CD4-positive, alpha-beta T cell treated with Interferon alpha-2 for 1 hour (primary cell): ENCODE results near the gene RASGRP3.

Source experiments
- DNase-seq, 2 donors: peaks; one replicate each; pipeline ENCODE4 v3.0.0-alpha.2; 2020 to 2022

Gene RASGRP3

DNA sequence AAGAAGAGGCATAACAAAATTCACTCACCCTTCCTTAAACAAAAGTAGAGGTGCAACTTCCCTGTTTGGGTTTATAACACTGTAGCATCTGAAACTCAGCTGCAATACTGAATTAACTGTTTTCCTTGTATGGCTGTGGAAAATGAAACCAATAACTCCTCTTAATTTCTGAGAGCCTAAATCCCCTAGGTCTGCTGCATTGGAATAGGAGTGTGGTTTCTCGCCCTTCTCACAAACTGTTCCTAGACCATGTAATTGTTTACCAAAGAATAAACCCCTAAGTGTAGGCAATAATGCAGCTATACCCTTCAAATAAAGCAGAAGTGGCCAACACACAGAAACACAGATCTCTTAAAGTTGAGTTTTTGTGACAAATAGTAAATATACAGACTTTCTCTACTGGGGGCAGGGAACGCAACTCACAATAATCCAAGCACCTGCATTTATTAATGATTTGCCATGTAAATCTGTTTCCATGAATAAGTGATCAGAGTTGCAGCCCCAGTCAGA lies 52.0 kb downstream of the RASGRP3 start:
- no peak for DNase-seq

DNA sequence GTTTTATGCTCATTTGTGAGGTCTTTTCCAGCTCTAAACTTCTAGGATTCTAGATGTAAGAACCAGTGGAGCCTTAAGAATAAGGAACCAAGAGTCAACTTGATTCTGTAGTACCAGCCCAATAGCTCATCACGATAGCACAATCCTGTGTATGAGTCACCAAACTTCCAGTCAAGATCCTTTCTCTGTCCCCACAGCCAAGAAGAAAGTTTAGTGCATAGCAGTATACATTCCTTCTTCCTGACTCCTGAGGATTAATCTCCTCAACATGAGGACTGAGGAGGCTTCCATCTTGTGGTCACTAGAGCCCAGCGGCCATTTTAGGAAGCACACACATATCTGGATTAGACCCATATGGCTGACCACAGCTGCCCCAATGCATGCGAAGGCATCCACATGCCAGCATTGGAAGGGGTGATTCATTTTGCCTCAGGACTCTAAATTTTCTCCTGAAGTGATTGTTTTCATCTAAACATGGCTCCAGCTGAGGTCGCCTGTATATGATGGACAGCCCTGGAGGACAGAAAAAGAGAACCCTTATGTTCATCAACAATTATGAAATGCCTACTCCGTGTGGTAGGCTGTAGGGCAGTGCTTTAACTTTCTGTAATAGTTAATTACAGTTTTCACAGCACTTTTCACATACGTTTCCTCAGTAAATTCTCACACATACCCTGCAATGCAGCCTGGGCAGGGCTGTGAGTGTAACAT lies 53.5 kb downstream of the RASGRP3 start:
- no peak for DNase-seq

DNA sequence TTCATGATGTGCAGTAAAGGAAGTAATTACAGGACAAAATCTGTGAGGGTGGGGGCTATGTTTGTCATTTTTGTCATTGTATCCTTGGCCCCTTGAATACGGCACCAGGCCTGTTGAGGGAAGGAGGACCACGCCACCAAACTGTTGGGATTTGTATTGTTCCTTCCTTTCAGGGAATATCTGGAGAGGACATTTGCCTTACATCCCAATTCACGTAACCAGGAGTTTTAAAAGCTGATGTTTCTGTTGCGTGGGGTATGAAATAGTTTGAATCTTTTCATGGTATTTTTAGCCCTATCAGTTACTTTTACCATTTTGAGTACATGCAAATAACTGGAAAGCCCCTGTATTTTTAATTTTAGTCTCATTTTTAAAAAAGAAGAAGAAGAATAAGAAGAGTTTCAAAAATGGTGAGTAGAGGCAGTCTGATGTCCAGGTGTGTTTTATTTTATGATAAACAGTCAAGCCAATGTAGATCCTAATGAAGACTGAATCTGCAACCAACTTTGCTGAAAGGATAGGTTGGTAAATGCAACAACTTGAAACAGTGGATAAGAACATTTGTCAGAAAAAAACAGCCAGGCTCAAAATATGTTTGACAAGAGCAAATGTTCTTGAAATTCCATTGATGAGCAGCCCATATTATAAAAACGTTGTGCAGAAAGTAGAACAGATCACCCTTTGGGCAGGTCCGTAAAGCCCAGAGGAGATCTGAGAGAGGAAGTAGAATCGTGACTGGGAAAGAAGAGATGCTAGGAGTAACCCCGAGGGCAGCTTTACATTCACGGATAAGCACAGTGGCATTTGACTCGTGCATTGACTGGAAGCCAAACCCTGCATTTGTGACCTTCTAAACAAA lies 54.5 kb downstream of the RASGRP3 start:
- DNase-seq, result no peak

DNA sequence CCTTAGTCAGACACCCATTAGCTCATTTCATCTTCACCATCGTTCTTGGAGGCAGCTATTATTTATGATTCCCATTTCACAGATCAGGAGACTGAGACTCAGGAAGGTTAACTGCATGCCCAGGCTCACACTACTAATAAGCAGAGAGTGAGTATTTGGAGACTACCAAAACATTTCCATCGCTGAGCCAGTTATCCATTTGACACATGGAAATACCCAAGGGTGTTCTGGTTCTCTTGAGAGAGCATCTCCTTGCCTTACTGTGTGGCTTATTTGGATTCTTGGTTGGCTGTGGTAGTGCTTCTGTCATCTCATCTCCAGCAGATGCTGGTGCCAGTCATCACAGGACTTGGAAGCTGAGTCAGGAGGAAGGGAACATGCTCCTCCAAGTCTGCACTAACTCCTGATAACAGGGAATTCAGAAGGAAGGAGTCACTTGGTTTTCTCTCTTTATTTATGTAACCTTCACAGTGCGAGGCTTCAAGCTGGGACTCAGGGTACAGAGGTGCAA lies 55.2 kb downstream of the RASGRP3 start:
- no peak for DNase-seq

DNA sequence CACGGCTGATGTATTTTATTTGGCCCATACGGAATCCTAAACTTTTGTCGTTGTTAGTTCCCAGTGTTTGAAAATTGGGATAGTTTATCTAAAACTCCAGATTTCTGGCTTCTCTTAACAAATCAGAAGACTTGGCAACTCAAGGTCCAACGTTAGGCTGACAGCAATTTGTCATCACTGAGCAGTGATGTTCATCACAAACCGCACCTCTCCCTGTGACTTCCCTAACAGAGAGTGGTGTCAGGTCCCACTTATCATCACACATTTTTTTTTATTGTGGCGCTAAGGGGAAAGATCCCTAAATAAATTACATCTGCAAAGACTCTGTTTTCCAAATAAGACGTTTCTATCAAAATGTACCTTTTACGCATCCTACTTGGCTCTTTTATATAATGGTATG lies 55.7 kb downstream of the RASGRP3 start:
- DNase-seq, result no peak

DNA sequence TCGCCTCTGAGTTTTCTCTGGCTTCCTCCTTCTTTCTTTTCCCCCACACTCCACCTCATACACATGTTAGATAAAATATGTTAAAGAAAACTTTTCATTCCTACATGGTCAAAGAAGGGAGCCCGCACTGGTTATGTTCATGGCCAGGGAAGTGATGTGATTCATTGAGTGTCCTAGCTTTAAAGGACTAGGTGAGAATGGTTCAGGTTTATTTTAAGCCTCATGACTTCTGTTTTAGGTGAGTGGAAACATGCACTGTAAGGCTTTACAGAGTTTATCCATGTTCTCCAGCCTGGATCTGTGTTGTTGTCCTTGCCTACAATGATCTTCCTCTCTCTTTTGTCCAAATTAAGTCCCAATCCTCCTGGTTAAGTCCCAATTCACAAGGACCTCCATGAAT lies 56.5 kb downstream of the RASGRP3 start:
- DNase-seq, result no peak

DNA sequence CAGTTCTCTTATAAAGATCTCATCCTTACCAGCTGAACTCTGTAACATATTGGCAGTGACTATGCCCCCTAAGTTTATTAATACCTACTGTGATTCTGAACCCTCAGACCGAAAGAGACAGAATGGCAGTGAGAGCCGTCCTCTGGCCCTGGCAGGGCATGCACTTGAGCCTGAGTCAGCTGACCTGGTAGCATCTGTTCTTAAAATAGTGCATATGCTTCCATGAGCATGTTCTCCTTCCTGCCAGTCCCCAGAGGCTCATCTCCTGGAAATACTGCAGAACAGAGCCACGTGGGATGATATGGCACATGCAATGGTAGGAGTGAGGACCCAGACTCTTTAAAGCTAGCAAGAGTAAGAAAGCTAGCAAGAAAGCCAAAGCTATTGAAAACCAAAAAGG lies 59.0 kb downstream of the RASGRP3 start:
- DNase-seq, result no peak

DNA sequence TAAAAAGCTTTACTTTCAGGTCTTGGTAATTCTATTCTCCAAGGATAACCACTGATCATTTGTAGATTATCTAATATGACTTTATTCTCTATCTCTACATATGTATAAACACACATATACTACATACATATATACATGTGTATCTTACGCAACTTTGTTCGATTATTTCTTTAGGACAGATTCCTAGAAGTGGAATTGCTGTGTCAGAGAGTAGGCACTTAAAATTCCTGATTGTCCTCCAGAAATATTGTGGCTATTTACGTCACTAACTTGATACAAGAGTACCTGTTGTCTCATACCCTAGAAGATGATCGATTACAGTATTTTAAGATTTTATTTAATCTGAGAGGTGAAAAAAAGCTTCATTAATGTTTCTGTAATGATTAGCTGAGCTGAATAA lies 64.8 kb downstream of the RASGRP3 start:
- no peak for DNase-seq

DNA sequence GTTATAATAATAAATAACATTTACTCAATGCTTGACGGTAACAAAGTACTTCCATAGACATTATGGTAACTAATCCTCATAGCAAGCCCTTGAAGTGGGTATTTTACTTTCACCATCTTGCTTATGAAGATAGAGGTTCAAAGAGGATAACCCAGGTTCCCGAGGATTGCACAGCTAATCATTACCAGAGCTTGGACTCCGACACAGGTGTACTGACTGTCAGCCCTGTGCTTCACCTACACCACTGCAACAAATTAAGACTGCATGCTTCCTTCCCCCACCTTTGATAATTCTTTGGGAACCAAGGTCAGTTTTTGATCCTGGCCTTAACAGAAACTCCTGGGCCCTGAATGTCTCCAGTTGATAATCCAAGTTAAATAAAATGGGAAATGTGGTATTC lies 73.8 kb downstream of the RASGRP3 start:
- no peak for DNase-seq

DNA sequence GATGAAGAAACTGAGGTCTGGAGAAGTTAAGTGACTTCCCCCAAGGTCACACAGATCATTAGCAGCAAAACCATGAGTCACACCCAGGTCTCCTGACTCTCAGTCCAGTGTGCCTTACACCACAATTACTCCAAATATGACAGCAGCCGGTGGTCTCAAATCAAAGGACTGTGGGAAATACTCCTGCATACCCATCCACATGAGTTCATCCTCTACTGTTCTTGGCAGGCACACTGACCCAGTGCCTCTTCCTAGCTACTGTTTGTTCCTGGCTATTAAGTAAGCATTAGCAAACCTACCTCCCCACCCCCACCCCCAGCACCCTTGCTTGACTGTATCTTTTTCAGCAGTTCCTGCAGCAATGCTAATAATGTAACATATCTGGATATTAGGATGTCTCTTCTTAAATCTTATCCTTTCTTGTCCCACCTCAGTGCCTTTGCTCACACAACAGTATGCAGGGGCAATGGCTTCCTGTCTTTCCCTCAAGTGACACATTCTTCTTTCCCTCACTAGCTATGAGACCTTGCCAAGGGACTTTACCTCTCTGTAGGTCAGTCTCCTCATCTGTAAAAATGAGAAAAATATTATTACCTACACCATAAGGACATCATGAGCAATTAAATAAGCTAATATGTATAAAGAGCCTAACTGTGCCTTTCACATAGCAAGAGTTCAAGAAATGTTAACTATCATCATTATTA lies 76.5 kb downstream of the RASGRP3 start:
- no peak for DNase-seq

DNA sequence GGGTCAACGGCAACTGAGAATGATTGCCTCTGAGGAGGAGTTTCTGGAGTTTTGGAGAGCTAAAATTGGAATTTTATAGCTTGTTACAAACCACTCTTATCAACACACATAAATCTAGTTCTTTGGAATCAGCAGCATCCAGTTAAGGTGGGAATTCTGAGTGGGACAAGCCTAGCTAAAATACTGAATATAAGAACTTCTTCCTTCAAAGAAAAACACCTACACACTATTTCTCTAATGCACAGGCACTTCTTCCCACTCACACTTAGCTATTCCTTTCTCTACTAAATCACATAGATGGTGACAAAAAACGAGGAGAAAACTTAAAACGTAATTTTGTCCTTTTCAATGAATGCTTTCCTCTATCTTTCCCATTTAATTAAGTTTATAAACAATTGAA lies 79.2 kb downstream of the RASGRP3 start:
- no peak for DNase-seq

DNA sequence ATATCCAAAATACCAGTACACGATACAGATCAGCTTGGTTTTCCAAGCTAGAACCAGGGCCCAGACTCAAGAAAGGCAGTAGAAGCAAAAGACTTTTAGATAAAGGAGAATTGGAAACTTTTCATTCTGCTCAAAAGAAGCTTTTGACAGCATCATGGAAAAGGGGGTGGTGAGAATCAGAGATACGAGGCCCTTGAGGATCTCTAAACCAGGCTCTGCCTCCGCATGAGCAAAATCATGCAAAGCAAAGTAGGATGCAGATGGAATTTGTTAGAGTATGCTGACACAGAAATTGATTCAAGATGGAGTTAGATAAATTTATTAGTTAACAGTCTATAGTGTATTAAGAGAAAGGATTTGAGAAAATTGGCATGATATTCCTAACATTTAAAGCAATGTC lies 82.9 kb downstream of the RASGRP3 start:
- DNase-seq, result no peak

DNA sequence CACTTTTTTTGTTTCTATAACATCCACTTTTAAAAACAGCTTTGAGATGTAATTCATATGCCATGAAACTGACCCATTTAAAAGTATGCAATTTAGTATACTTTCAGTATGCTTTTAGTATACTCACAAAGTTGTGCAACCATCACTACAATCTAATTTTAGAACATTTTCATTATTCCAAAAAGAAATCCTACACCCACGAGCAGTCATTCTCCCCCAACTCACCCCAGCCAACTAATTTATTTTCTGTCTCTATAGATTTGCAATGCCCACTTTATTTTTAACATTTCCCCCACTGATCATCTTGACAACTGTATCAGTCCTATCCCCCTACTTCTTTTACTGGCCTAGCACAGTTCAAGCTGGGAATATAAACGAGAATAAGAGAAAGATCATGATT lies 83.6 kb downstream of the RASGRP3 start:
- DNase-seq, result no peak

DNA sequence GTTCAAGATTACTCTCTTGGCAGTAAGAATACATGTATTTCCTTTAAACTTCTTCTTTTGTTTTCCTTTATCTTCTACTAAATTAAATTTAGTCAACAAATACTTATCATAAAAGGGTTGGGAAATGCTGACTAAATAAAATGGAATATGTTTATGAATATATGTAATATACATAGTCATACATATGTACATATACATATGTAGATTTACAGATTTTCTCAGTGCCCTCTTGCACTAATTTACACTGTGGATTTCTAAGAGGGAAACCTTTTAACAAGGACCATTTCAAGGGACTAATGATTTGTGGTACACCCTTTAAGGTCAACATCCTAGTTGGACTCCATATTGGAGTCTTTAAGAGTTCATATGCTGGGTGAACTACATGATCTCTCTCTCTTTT lies 85.4 kb downstream of the RASGRP3 start:
- no peak for DNase-seq

DNA sequence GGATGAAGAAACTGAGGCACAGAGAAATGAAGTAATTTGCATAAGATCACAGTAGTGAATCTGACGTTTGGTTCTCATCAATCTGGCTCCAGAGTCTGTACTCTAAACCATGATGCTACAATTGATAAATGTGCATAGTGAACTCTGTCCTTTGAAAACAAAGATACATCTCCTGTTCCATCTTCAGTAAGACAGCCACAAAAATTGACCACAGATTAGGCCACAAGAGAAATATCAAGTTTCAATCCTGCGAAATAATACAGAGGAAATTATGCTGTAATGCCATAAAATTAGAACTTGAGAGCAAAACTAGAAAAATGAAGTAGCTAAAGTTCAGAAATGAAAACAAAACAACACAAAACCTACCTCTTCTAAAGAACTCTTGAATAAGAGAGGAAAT lies 94.2 kb downstream of the RASGRP3 start:
- DNase-seq, result no peak

DNA sequence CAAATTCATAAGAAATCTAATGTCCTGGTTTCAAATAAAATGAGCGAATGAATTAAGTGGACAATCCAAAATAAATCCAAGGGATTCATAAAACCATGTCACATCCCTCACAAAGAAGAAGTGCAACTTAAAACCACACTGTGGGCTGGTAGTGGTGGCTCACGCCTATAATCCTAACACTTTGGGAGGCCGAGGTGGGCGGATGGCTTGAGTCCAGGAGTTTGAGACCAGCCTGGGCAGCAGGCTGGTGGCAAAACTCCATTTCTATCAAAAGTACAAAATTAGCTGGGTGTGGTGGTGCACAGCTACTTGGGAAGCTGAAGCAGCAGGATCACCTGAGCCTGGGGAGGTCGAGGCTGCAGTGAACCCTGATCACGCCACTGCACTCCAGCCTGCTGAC lies 97.2 kb downstream of the RASGRP3 start:
- no peak for DNase-seq

DNA sequence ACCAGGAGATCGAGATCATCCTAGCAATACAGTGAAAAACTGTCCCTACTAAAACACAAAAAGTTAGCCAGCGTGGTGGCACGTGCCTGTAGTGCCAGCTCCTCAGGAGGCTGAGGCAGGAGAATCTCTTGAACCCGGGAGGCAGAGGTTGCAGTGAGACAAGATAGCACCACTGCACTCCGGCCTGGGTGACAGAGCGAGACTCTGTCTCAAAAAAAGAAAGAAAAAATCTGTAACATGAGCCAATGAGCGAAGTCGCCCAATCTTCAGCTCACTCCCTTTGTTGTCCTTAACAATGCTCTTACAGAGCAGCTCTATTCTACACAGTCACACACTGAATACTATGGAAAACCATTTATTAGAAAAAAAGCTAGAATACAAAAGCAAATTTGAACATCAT lies 100.6 kb downstream of the RASGRP3 start:
- DNase-seq, result no peak

DNA sequence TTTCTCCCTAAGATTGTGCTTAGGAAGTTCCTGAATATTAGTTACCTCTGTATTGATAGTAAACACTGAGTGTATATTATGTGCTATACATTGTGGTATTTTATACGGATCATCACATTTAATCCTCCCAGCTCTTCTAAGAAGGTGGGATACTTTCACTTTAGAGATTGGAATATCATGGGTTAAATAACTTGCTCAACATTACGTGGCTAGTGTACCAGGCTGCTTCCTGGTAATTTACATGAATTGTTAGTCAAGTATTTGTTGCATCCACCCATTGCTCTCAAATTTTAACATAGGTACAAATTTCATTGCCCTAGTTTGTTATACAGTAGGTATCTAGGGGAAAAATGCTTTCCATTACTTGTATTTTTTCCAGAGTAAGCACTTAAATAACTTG lies 101.2 kb downstream of the RASGRP3 start:
- DNase-seq, result no peak

DNA sequence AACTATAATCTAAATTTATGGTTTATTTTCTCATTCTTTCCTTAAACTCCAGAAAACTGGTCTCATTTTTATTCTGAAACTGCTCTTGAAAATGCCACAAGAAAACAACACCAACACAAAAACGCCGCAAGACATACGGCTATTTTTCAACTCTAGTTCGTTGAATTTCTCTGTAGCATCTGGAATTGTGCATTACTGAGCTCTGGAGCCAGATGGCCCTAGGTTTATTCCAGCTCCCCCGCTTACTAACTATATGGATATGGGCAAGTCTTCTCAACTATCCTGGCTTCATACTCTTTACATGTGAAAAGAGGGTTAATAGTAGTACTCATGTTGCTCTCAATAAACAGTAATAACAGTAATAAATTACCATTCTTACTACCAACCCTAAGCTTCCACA lies 102.8 kb downstream of the RASGRP3 start:
- DNase-seq, result no peak

DNA sequence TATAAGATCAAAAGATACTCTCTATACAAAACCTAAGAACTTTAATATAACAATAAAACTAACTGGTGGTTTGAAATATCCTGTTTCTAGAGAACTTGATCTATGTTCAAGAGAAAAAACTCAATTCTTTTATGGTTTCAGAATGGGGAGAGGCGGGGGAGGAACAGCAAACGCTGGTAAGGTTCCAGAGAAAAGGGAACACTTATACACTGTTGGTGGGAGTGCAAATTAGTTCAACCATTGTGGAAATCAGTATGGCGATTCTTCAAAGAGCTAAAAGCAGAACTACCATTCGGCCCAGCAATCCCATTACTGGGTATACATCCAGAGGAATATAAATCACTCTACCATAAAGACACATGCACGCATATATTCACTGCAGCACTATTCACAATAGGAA lies 105.4 kb downstream of the RASGRP3 start:
- no peak for DNase-seq

DNA sequence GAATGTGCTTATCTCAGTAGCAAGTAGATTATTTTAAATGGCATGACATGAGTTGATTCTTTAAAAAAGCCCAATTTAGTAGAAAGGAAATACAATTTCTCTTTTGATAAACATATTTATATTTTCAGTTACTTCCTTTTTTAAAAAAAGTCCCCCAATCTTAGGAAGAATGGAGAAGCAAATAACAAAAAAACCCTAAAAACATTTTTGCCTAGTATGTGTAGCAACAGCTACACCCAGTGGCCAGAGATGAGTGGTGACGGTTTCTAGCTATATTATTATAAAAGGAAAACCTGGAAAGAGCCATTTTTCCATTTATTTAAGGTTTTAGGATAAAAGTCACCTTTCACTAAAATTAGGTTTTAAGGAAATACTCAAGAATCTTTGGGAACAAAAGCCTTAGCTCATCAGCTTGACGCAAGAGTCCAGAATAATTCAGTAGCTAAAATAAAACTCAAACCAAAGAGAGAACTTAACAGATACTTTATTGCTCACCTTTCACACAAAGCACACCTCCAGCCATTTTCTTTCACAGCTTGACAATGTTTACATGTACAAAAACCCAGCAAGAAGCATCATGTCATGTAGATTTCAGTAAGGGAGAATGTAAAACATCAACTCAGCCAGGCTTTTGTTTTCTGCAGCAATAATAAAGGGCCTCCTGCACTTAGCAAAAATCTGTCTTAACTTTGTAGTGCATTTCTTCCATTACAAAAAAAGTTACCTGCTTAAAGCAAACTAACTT lies 106.9 kb downstream of the RASGRP3 start:
- DNase-seq, result peak; percentile 30 to 53

DNA sequence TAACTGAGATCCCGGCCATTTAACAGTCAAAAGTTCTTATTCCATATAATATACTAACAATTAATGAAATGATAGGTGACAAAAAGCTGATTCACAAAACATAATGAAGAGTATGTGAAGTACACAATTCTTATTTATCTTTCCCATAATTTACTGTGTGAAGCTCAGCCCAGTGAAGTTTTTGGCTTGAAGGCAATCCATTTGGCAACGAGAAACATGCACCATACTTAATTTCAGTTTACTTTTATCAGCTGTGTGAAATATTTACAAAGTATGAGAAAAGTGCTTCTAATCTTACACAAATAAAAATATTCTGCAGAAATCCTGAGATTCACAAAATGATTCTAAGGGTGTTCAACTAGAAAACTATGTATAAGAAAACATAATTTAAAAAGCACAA lies 110.3 kb downstream of the RASGRP3 start:
- no peak for DNase-seq

DNA sequence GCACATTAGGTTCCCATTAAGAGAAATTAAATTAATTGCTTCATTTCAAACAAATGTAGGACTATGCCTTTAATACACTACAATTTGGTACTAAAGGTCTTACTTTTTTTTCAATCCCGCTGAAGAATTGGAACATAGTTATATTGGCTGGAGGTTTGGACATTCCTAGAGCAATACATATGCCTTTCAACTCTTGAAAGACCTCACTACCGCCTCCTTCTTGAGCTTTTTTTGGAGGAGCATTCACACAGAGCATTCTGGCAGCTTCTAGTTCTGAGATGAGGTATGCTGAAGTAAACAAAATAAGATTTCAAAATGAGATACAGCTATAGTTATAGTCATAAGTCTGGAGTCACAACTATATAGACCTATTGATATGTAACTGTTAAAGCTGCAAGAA lies 111.8 kb downstream of the RASGRP3 start:
- DNase-seq, result no peak
